H1 (cell line): ENCODE measurements around the gene POLRMT. TPM values are rescaled to one million over a fixed set of nuclear protein-coding genes. Genes with fewer than 3 reads are reported as not detected.

Experiments used
- CTCF ChIA-PET: fragments of 300-600 bp; sonication (Branson Sonifier 250); formaldehyde crosslinking; loops from one replicate; lab custom pipeline; 2021; ENCODE audit not compliant: partially characterized antibody; lab: Charles Lee
- POLR2A ChIA-PET: fragments of 300-600 bp; sonication (Branson Sonifier 250); formaldehyde crosslinking; loops from one replicate; lab custom pipeline; 2021; ENCODE audit warnings: inconsistent platforms; ENCODE audit not compliant: partially characterized antibody; lab: Charles Lee
- DNase-seq, 2 experiments: peaks; one replicate each; pipeline versions ENCODE4 v3.0.0 to v3.0.0-alpha.2; 2010 to 2022; ENCODE audit warnings: low spot score in 2 of 2, low read depth in 1 of 2, mixed read lengths in 1 of 2
- FAIRE-seq: peaks from 2 replicates; lab custom pipeline; 2011; peaks lifted over from hg19 to GRCh38; lab: Jason Lieb, UNC
- H2AFZ ChIP-seq: 2 replicates; pipeline ENCODE4 v1.8.1; 2012; ENCODE audit warnings: low read length, inconsistent platforms
- H2AK5ac ChIP-seq: 2 replicates; pipeline ENCODE4 v1.6.1; 2013; ENCODE audit warnings: low read depth, low read length
- H2BK120ac ChIP-seq: replicated peaks from 2 replicates; pipeline ENCODE3; 2013; ENCODE audit warnings: low read depth, low read length, inconsistent platforms
- H2BK12ac ChIP-seq: 2 replicates; pipeline ENCODE4 v1.6.1; 2013; ENCODE audit warnings: low read depth, low read length
- H2BK15ac ChIP-seq: 2 replicates; pipeline ENCODE4 v1.6.1; 2013; ENCODE audit warnings: low read length
- H2BK20ac ChIP-seq: 2 replicates; pipeline ENCODE4 v1.6.1; 2013; ENCODE audit warnings: low read length
- H2BK5ac ChIP-seq: 2 replicates; pipeline ENCODE4 v1.6.1; 2013; ENCODE audit warnings: low read depth, low read length
- H3K14ac ChIP-seq: 2 replicates; pipeline ENCODE4 v1.6.1; 2013; ENCODE audit warnings: inconsistent platforms; ENCODE audit not compliant: insufficient read length
- H3K18ac ChIP-seq: 2 replicates; pipeline ENCODE4 v1.6.1; 2013; ENCODE audit warnings: low read length; ENCODE audit errors: extremely low read depth
- H3K23ac ChIP-seq: 2 replicates; pipeline ENCODE4 v1.6.1; 2013; ENCODE audit warnings: inconsistent platforms; ENCODE audit not compliant: insufficient read length
- H3K23me2 ChIP-seq: 2 replicates; pipeline ENCODE4 v1.6.1; 2013; ENCODE audit warnings: low read depth, low read length
- H3K27ac ChIP-seq: 2 replicates; pipeline ENCODE4 v1.6.1; 2011; ENCODE audit warnings: low read depth, low read length, inconsistent platforms
- H3K27me3 ChIP-seq, 4 experiments: replicated peaks in 1 of 4; 1 replicate in 1 of 4; 2 replicates in 3 of 4; pipeline versions ENCODE4 v1.6.1 to v1.8.1; 2011 to 2013; ENCODE audit warnings: low read length in 3 of 4, mild to moderate bottlenecking in 3 of 4, inconsistent platforms in 2 of 4, mixed read lengths in 2 of 4, moderate library complexity in 1 of 4; ENCODE audit not compliant: control insufficient read depth in 3 of 4, insufficient read depth in 3 of 4; ENCODE audit errors: extremely low read depth in 1 of 4
- H3K36me3 ChIP-seq, 4 experiments: 2 replicates each; pipeline versions ENCODE4 v1.6.1 to v1.8.1; 2011 to 2013; ENCODE audit warnings: mild to moderate bottlenecking in 4 of 4, low read length in 3 of 4, moderate library complexity in 2 of 4, control low read depth in 1 of 4, inconsistent platforms in 1 of 4; ENCODE audit not compliant: insufficient read depth in 4 of 4, control insufficient read depth in 2 of 4
- H3K4ac ChIP-seq: replicated peaks from 2 replicates; pipeline ENCODE3; 2013; ENCODE audit warnings: low read length, low read depth, mixed read lengths, inconsistent platforms; ENCODE audit not compliant: insufficient read length
- H3K4me1 ChIP-seq, 4 experiments: replicated peaks in 1 of 4; 1 replicate in 1 of 4; 2 replicates in 3 of 4; pipeline versions ENCODE4 v1.6.1 to v1.8.1; 2011 to 2013; ENCODE audit warnings: low read length in 3 of 4, inconsistent platforms in 2 of 4, mixed read lengths in 1 of 4; ENCODE audit not compliant: insufficient read depth in 4 of 4, control insufficient read depth in 3 of 4
- H3K4me2 ChIP-seq, 2 experiments: 2 replicates each; pipeline versions ENCODE4 v1.6.1 to v1.8.1; 2011 to 2013; ENCODE audit warnings: low read depth in 2 of 2, low read length in 2 of 2, control low read depth in 1 of 2, inconsistent platforms in 1 of 2, mild to moderate bottlenecking in 1 of 2; ENCODE audit not compliant: insufficient read depth in 1 of 2
- H3K4me3 ChIP-seq, 4 experiments: fragments of 200-600, 300-600 bp in 1 of 4; sonication (generic), shearing (Covaris generic), sonication (Bioruptor Twin) in 1 of 4; 2 replicates each; pipeline versions ENCODE4 v1.5.1 to v1.8.1; 2011 to 2016; ENCODE audit warnings: low read length in 4 of 4, low read depth in 3 of 4, control low read depth in 2 of 4, inconsistent platforms in 2 of 4, mild to moderate bottlenecking in 2 of 4, mixed read lengths in 1 of 4, moderate library complexity in 1 of 4; ENCODE audit not compliant: insufficient read depth in 2 of 4; ENCODE audit errors: extremely low read depth in 1 of 4
- H3K56ac ChIP-seq: replicated peaks from 2 replicates; pipeline ENCODE3; 2013; ENCODE audit warnings: low read depth, mild to moderate bottlenecking, mixed read lengths, low read length, inconsistent platforms; ENCODE audit not compliant: insufficient read length
- H3K79me1 ChIP-seq: 2 replicates; pipeline ENCODE4 v1.6.1; 2013; ENCODE audit warnings: low read depth, low read length, control low read depth
- H3K79me2 ChIP-seq, 2 experiments: 2 replicates each; pipeline versions ENCODE4 v1.6.1 to v1.8.1; 2012 to 2013; ENCODE audit warnings: low read length in 2 of 2, mild to moderate bottlenecking in 2 of 2, inconsistent platforms in 1 of 2; ENCODE audit not compliant: insufficient read depth in 2 of 2, control insufficient read depth in 1 of 2
- H3K9ac ChIP-seq, 4 experiments: replicated peaks in 1 of 4; 1 replicate in 1 of 4; 2 replicates in 3 of 4; pipeline versions ENCODE4 v1.6.1 to v1.8.1; 2011 to 2013; ENCODE audit warnings: low read depth in 3 of 4, low read length in 3 of 4, control low read depth in 2 of 4, mild to moderate bottlenecking in 2 of 4, moderate library complexity in 2 of 4, inconsistent platforms in 1 of 4; ENCODE audit errors: extremely low read depth in 1 of 4
- H3K9me3 ChIP-seq, 2 experiments: 2 replicates each; pipeline versions ENCODE4 v1.6.1 to v1.8.1; 2012 to 2013; ENCODE audit warnings: mild to moderate bottlenecking in 2 of 2, moderate library complexity in 2 of 2, control low read depth in 1 of 2, inconsistent platforms in 1 of 2, low read depth in 1 of 2, low read length in 1 of 2, mixed read lengths in 1 of 2; ENCODE audit not compliant: insufficient read depth in 2 of 2
- H4K20me1 ChIP-seq, 2 experiments: replicated peaks in 1 of 2; 2 replicates each; pipeline versions ENCODE3 to v1.8.1; 2011 to 2013; ENCODE audit warnings: inconsistent platforms in 2 of 2, low read length in 2 of 2, mild to moderate bottlenecking in 1 of 2; ENCODE audit not compliant: insufficient read depth in 2 of 2, control insufficient read depth in 1 of 2
- H4K5ac ChIP-seq: 2 replicates; pipeline ENCODE4 v1.6.1; 2013; ENCODE audit warnings: low read length, low read depth, mixed read lengths, inconsistent platforms; ENCODE audit not compliant: insufficient read length
- H4K8ac ChIP-seq: 2 replicates; pipeline ENCODE4 v1.8.0; 2013; ENCODE audit warnings: mild to moderate bottlenecking, moderate library complexity, low read length, inconsistent platforms; ENCODE audit not compliant: insufficient read depth; ENCODE audit errors: extremely low read depth
- H4K91ac ChIP-seq: replicated peaks from 2 replicates; pipeline ENCODE3; 2013; ENCODE audit warnings: low read length, mixed read lengths, inconsistent platforms; ENCODE audit not compliant: insufficient read length
- BACH1 ChIP-seq: IDR thresholded peaks from 2 replicates; pipeline ENCODE4 v1.6.1; 2012; ENCODE audit warnings: low read length, improper control_type of control experiment
- CBX8 ChIP-seq: fragments of 300-800, 300-1000 bp; sonication (generic); IDR thresholded peaks from 2 replicates; pipeline ENCODE4 v1.7.1; 2016; ENCODE audit warnings: low read depth, low read length, borderline replicate concordance
- CEBPB ChIP-seq: IDR thresholded peaks from 2 replicates; pipeline ENCODE4 v1.6.1; 2012; ENCODE audit warnings: low read depth, low read length
- CREB1 ChIP-seq: IDR thresholded peaks from 2 replicates; pipeline ENCODE4 v1.6.1; 2012; ENCODE audit warnings: inconsistent platforms
- CTBP2 ChIP-seq: IDR thresholded peaks from 2 replicates; pipeline ENCODE4 v1.7.0; 2011; ENCODE audit warnings: borderline replicate concordance, mild to moderate bottlenecking, moderate library complexity, mixed read lengths, low read length; ENCODE audit not compliant: insufficient read depth, insufficient read length
- GTF2F1 ChIP-seq: IDR thresholded peaks from 2 replicates; pipeline ENCODE4 v1.6.1; 2012; ENCODE audit warnings: low read depth, low read length, improper control_type of control experiment, borderline replicate concordance
- JUND ChIP-seq: IDR thresholded peaks from 2 replicates; pipeline ENCODE4 v1.6.1; 2011; ENCODE audit warnings: mild to moderate bottlenecking, improper control_type of control experiment, low read length
- KDM5A ChIP-seq: fragments of 200-600 bp; IDR thresholded peaks from 2 replicates; pipeline ENCODE4 v1.7.1; 2012; ENCODE audit warnings: mild to moderate bottlenecking, low read length, inconsistent platforms, mixed read lengths
- SRF ChIP-seq: IDR thresholded peaks from 2 replicates; pipeline ENCODE4 v1.6.1; 2011; ENCODE audit warnings: mild to moderate bottlenecking, low read depth, low read length, moderate library complexity
- TAF7 ChIP-seq: optimal IDR thresholded peaks from 2 replicates; pipeline ENCODE3; 2011; ENCODE audit warnings: low read depth, mild to moderate bottlenecking, inconsistent platforms, low read length, moderate library complexity, borderline replicate concordance
- USF2 ChIP-seq: IDR thresholded peaks from 2 replicates; pipeline ENCODE4 v1.6.1; 2011; ENCODE audit warnings: low read length, improper control_type of control experiment
- WGBS, 2 experiments: shearing (Covaris generic) in 1 of 2; methylation state at CpG; one replicate each; pipeline versions ENCODE4 v1.1.6 to v1.1.7; 2013 to 2015; ENCODE audit warnings: low lambda C conversion rate in 2 of 2, mixed read lengths in 2 of 2, inconsistent platforms in 1 of 2, low coverage in 1 of 2, missing lambda C conversion rate in 1 of 2; ENCODE audit not compliant: insufficient replicate concordance in 2 of 2, insufficient coverage in 1 of 2, insufficient read length in 1 of 2; ENCODE audit errors: extremely low coverage in 1 of 2, missing lambda C conversion rate in 1 of 2; 5-methylcytosine and 5-hydroxymethylcytosine counted together
- polyA plus RNA-seq, 7 experiments: library from polyadenylated mRNA; depleted of rRNA in 3 of 7; stranded (reverse) in 5 of 7; unstranded in 2 of 7; fragments of >200 nt in 5 of 7; fragments of 200-250 nt in 2 of 7; gene quantifications; 1 replicate in 5 of 7; 2 replicates in 1 of 7; 4 replicates in 1 of 7; pipeline versions ENCODE4 v1.2.1 to v1.2.3, GENCODE V29; 2011 to 2013; ENCODE audit warnings: missing spikeins in 2 of 7, mixed read lengths in 2 of 7
- total RNA-seq: library from RNA; stranded (reverse); fragmentation: NEBNext Ultra II Directional; extraction: Animal tissue kit (Norgen Biotek cat#: 25700); gene quantifications from 2 replicates; pipeline ENCODE4 v1.2.1, GENCODE V29; 2021

Gene POLRMT
- total and polyA plus RNA-seq, 2 of the 8 experiments (the other 6 are each of a cell fraction or from before 2014, with no cell fraction given): 93.0 to 111 TPM

- H3K79me1 ChIP-seq: 0 out of 2 replicates have a peak, but pooled peaks cover 3% of the 10 kb centered on the region
- no peak for DNase-seq
- peaks cover 0 to 10% (median 1%) of the 10 kb centered on the region in 4 experiments; a peak in 4 of 7 replicates for H3K4me1 ChIP-seq
- H3K4me3 ChIP-seq: no peak overlapping the region
- no peak overlapping the region for H3K4ac ChIP-seq
- FAIRE-seq: no peak
- no peak overlapping the region for H3K14ac ChIP-seq
- H3K79me2 ChIP-seq: no peaks in the 10 kb centered on the region
- ChIA-PET POLR2A (interaction anchor here (0.8 to 1.5 kb wide), 5 partner anchors 11 to 144 kb away, joined by 3 to 10 read pairs (median 3); partner anchors contain the start of gene RNF126), CTCF (interaction anchor here (0.6 to 1.3 kb wide), 4 partner anchors 23 to 327 kb away, joined by 3 to 4 read pairs (median 3); no protein-coding TSS in a partner anchor)
- 88% methylated on average over 28 of the region's 38 CpGs; no CpG with 5 or more reads in 1 of the 2 experiments for WGBS, 2 experiments
- H4K5ac ChIP-seq: no peak overlapping the region
- peaks cover 0 to 7% of the 10 kb centered on the region in 2 experiments for H4K20me1 ChIP-seq
- peaks cover 0 to 22% (median 10%) of the 10 kb centered on the region in 4 experiments; a peak in 5 of 7 replicates for H3K27me3 ChIP-seq
- no peak overlapping the region for H2BK5ac ChIP-seq
- no peak overlapping the region for H3K9ac ChIP-seq
- H4K91ac ChIP-seq: no peak overlapping the region
- no peak overlapping the region for H2BK12ac ChIP-seq
- no peak overlapping the region for H2AFZ ChIP-seq
- no peak overlapping the region for H3K23ac ChIP-seq
- H2BK120ac ChIP-seq: no peak overlapping the region
- H3K23me2 ChIP-seq: peaks cover 2% of the 10 kb centered on the region; the same call in 1 of the 2 replicates
- H2AK5ac ChIP-seq: no peak overlapping the region
- H4K8ac ChIP-seq: no peak overlapping the region
- no peak overlapping the region for H2BK20ac ChIP-seq
- no peaks in the 10 kb centered on the region for H3K36me3 ChIP-seq
- no peak overlapping the region for H3K18ac ChIP-seq
- H2BK15ac ChIP-seq: no peak overlapping the region
- no peak overlapping the region for H3K27ac ChIP-seq
- H3K56ac ChIP-seq: no peak overlapping the region
- H3K9me3 ChIP-seq: no peaks in the 10 kb centered on the region
- no peak overlapping the region for H3K4me2 ChIP-seq
- TF ChIP-seq USF2 (no peak), CTBP2 (no peak), SRF (no peak), CBX8 (no peak), CEBPB (no peak), CREB1 (no peak), GTF2F1 (no peak), JUND (no peak), TAF7 (no peak), BACH1 (no peak), KDM5A (no peak)
Observed at GRCh38 chr19:674282-675151, 41.2 kb upstream of the POLRMT start.
